K562 (cell line): ENCODE data around the gene SLC16A5. TPM values are rescaled to one million over a fixed set of nuclear protein-coding genes. Genes with fewer than 3 reads are reported as not detected.
A peak's percentile ranks its signal among the peaks of the same experiment; 100 is the strongest.

Experiments
- ATAC-seq: fragments of 200-7000 bp; cut with Tn5 transposase; 3 replicates; pipeline ENCODE4 v1.9.1; 2020; ENCODE audit warnings: moderate library complexity
- BruUV-seq: library from RNA; stranded (reverse); fragments of 400-500 nt; replicated peaks from 2 replicates; lab custom pipeline; 2021; lab: Mats Ljungman, UMichigan
- CTCF ChIA-PET: fragments of 300-600 bp; formaldehyde crosslinking; extraction: SDS; loops from one replicate; lab custom pipeline; 2021; ENCODE audit warnings: low intra/inter-chr PET ratio; lab: Yijun Ruan, JAX
- POLR2A ChIA-PET: fragments of 300-600, 350-650 bp; sonication (Branson Sonifier 250); formaldehyde crosslinking; extraction: SDS; loops from one replicate; lab custom pipeline; 2021; ENCODE audit warnings: antibody characterized with exemption, inconsistent platforms; lab: Yijun Ruan, JAX
- DNase-seq, 4 experiments: peaks; one replicate each; pipeline versions ENCODE4 v3.0.0 to v3.0.0-alpha.2; 2011 to 2018; ENCODE audit warnings: low spot score in 3 of 4, mixed read lengths in 3 of 4; ENCODE audit errors: extremely low read depth in 1 of 4
- FAIRE-seq: peaks from 2 replicates; lab custom pipeline; 2011; peaks lifted over from hg19 to GRCh38; lab: Jason Lieb, UNC
- H2AFZ ChIP-seq: 2 replicates; pipeline ENCODE4 v1.6.0; 2011; ENCODE audit warnings: low read depth, low read length, control low read depth, inconsistent platforms
- H3K27ac ChIP-seq: fragments of 200-600 bp; 3 replicates; pipeline ENCODE4 v1.8.0; 2011; ENCODE audit warnings: low read depth, mild to moderate bottlenecking, control low read depth, inconsistent platforms, low read length, moderate library complexity, mixed read lengths; ENCODE audit errors: extremely low read depth
- H3K27me3 ChIP-seq, 2 experiments: fragments of 300-600 bp in 1 of 2; 2 replicates in 1 of 2; 3 replicates in 1 of 2; pipeline versions ENCODE4 v1.6.0 to v1.8.0; 2011; ENCODE audit warnings: inconsistent platforms in 2 of 2, low read length in 2 of 2, mild to moderate bottlenecking in 1 of 2, mixed read lengths in 1 of 2, moderate library complexity in 1 of 2; ENCODE audit not compliant: control insufficient read depth in 2 of 2, insufficient read depth in 2 of 2
- H3K36me3 ChIP-seq: fragments of 300-600 bp; 3 replicates; pipeline ENCODE4 v1.8.0; 2011; ENCODE audit warnings: mild to moderate bottlenecking, low read length, inconsistent platforms; ENCODE audit not compliant: control insufficient read depth, insufficient read depth
- H3K4me1 ChIP-seq, 2 experiments: fragments of 200-600 bp in 1 of 2; replicated peaks in 1 of 2; 2 replicates in 1 of 2; 3 replicates in 1 of 2; pipeline versions ENCODE4 v1.5.1 to v1.8.0; 2011; ENCODE audit warnings: inconsistent platforms in 2 of 2, low read length in 2 of 2, mild to moderate bottlenecking in 1 of 2, mixed read lengths in 1 of 2, moderate library complexity in 1 of 2; ENCODE audit not compliant: control insufficient read depth in 2 of 2, insufficient read depth in 2 of 2
- H3K4me2 ChIP-seq: 2 replicates; pipeline ENCODE4 v1.6.1; 2011; ENCODE audit warnings: low read length, control low read depth, inconsistent platforms, mixed read lengths; ENCODE audit not compliant: insufficient read depth
- H3K4me3 ChIP-seq: fragments of 200-600 bp; sonication (generic), shearing (Covaris generic); 2 replicates; pipeline ENCODE4 v1.5.1; 2016; ENCODE audit warnings: control low read depth, inconsistent platforms
- H3K79me2 ChIP-seq: fragments of 200-600 bp; 3 replicates; pipeline ENCODE4 v1.8.0; 2011; ENCODE audit warnings: low read length, inconsistent platforms; ENCODE audit not compliant: control insufficient read depth, insufficient read depth
- H3K9ac ChIP-seq, 2 experiments: 2 replicates each; pipeline versions ENCODE4 v1.6.0 to v1.6.1; 2011; ENCODE audit warnings: low read depth in 2 of 2, low read length in 2 of 2, control low read depth in 1 of 2, inconsistent platforms in 1 of 2, mild to moderate bottlenecking in 1 of 2, mixed read lengths in 1 of 2; ENCODE audit not compliant: insufficient read depth in 1 of 2
- H3K9me1 ChIP-seq: one replicate; pipeline ENCODE4 v1.6.0; 2011; ENCODE audit warnings: inconsistent platforms, mild to moderate bottlenecking, low read length, moderate library complexity; ENCODE audit not compliant: control insufficient read depth, insufficient read depth
- H3K9me3 ChIP-seq: replicated peaks from 2 replicates; pipeline ENCODE4 v1.5.1; 2011; ENCODE audit warnings: low read depth, low read length, inconsistent platforms; ENCODE audit not compliant: control insufficient read depth, insufficient read depth
- H4K20me1 ChIP-seq: replicated peaks from 2 replicates; pipeline ENCODE4 v1.6.1; 2011; ENCODE audit warnings: low read length, inconsistent platforms, mixed read lengths; ENCODE audit not compliant: control insufficient read depth, insufficient read depth
- ARID1B ChIP-seq: fragments of 450-650 bp; IDR thresholded peaks from 2 replicates; pipeline ENCODE4 v1.6.1; 2016; ENCODE audit warnings: antibody characterized with exemption, mild to moderate bottlenecking, inconsistent platforms
- DPF2 ChIP-seq: fragments of 450-650 bp; IDR thresholded peaks from 2 replicates; pipeline ENCODE4 v1.6.1; 2016
- MAFF ChIP-seq: IDR thresholded peaks from 2 replicates; pipeline ENCODE4 v1.6.1; 2012; ENCODE audit warnings: low read length, improper control_type of control experiment
- MAFG ChIP-seq: fragments of 450-650 bp; conservative IDR thresholded peaks from 2 replicates; pipeline ENCODE4 v1.6.1; 2016; ENCODE audit warnings: missing genetic modification characterization, missing compliant biosample characterization
- MLX ChIP-seq, 2 experiments: fragments of 450-650 bp in 1 of 2; sonication (generic) in 1 of 2; formaldehyde crosslinking; conservative IDR thresholded peaks; 2 replicates each; pipeline versions ENCODE4 v1.4.0 to v1.8.1; 2020 to 2022; ENCODE audit warnings: mild to moderate bottlenecking in 1 of 2, missing genetic modification reagents in 1 of 2
- ZNF324 ChIP-seq: fragments of 250-450 bp; sonication (Bioruptor Pico); IDR thresholded peaks from 2 replicates; pipeline ENCODE4 v1.4.0; 2020; ENCODE audit warnings: mild to moderate bottlenecking
- ZNF551 ChIP-seq: fragments of 250-450 bp; sonication (Bioruptor Pico); IDR thresholded peaks from 2 replicates; pipeline ENCODE4 v1.5.0; 2021; ENCODE audit warnings: mild to moderate bottlenecking, moderate library complexity
- WGBS: fragments of 100-300 bp; shearing (Covaris generic); methylation state at CpG from one replicate; pipeline ENCODE4 v1.1.6; 2016; ENCODE audit warnings: low coverage, mixed read lengths; ENCODE audit not compliant: insufficient coverage; ENCODE audit errors: missing lambda C conversion rate; 5-methylcytosine and 5-hydroxymethylcytosine counted together
- in situ Hi-C: fragments of 300-500 bp; cut with MboI; formaldehyde crosslinking; loops from 4 replicates; pipeline ENCODE4 v1.15.0; 2018; ENCODE audit warnings: inconsistent platforms, mixed read lengths
- intact Hi-C: fragments of 100-400 bp; cut with micrococcal nuclease; formaldehyde crosslinking; loops from 2 replicates; pipeline ENCODE4 v1.14.2; 2022
- polyA plus RNA-seq, 8 experiments: library from polyadenylated mRNA; depleted of rRNA in 4 of 8; stranded (reverse) in 5 of 8; unstranded in 3 of 8; fragments of >200 nt; fragmentation: Nextera tagmentation in 2 of 8; fragmentation: Illumina TruSeq in 1 of 8; extraction: Ambion mirVana in 2 of 8; extraction: Trizol in 1 of 8; gene quantifications; 2 replicates each; pipeline versions ENCODE4 v1.2.1 to v1.2.3, GENCODE V29; 2011 to 2014; ENCODE audit warnings: inconsistent platforms in 1 of 8, missing spikeins in 1 of 8
- total RNA-seq, 7 experiments: library from RNA; depleted of rRNA in 6 of 7; stranded (reverse); fragments of >200 nt in 6 of 7; fragmentation: Illumina TruSeq in 2 of 7; extraction: Trizol in 2 of 7; gene quantifications; 2 replicates each; pipeline versions ENCODE4 v1.2.1 to v1.2.3, GENCODE V29; 2011 to 2021; ENCODE audit warnings: low replicate concordance in 1 of 7
- TF ChIP-seq, protein P1 (sequence below): sonication (generic); formaldehyde crosslinking; IDR thresholded peaks from 2 replicates; pipeline ENCODE4 v1.8.0; 2022; ENCODE audit warnings: mild to moderate bottlenecking, missing genetic modification reagents, borderline replicate concordance
- TF ChIP-seq, protein P2 (sequence below): fragments of 450-650 bp; IDR thresholded peaks from 2 replicates; pipeline ENCODE4 v1.6.1; 2018; ENCODE audit not compliant: partially characterized antibody
- TF ChIP-seq, protein P3 (sequence below): fragments of 450-650 bp; IDR thresholded peaks from 2 replicates; pipeline ENCODE4 v1.6.1; 2017; ENCODE audit warnings: antibody characterized with exemption, mild to moderate bottlenecking

SLC16A5 gene
- total and polyA plus RNA-seq, 9 of the 15 experiments (the other 6 are each of a cell fraction or from before 2014, with no cell fraction given) = 0.06 to 2.6 (median 0.91) TPM

DNA sequence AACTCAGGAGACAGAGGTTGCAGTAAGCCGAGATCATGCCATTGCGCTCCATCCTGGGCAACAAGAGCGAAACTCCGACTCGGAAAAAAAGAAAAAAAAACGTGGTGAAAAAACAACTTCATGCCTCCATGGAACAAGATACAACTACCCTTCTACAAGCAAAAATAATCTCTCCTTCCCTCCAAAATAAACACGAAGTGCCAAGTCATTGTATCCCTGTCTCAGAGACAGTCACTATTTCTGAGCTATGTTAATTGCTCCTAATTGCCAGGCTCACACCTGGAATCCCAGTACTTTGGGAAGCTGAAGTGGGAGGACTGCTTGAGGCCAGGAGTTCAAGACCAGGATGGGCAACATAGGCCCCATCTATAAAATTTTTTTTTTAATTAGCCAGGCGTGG lies 19.0 kb upstream of the SLC16A5 start:
- in situ Hi-C loops = no loop called here
- TF ChIP-seq MLX (CRISPR knock-in tag; conservative IDR thresholded peaks at IDR 0.05) = no peak
- TF ChIP-seq MAFF = peak; percentile 55
- TF ChIP-seq ARID1B = 0 out of 2 replicates have a peak, but pooled peaks have one; percentile 14
- TF ChIP-seq DPF2 = peak; percentile 45; the same call in 1 of the 2 replicates
- TF ChIP-seq, protein P1, sequence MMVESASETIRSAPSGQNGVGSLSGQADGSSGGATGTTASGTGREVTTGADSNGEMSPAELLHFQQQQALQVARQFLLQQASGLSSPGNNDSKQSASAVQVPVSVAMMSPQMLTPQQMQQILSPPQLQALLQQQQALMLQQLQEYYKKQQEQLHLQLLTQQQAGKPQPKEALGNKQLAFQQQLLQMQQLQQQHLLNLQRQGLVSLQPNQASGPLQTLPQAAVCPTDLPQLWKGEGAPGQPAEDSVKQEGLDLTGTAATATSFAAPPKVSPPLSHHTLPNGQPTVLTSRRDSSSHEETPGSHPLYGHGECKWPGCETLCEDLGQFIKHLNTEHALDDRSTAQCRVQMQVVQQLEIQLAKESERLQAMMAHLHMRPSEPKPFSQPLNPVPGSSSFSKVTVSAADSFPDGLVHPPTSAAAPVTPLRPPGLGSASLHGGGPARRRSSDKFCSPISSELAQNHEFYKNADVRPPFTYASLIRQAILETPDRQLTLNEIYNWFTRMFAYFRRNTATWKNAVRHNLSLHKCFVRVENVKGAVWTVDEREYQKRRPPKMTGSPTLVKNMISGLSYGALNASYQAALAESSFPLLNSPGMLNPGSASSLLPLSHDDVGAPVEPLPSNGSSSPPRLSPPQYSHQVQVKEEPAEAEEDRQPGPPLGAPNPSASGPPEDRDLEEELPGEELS = no peak
- TF ChIP-seq, protein P2, sequence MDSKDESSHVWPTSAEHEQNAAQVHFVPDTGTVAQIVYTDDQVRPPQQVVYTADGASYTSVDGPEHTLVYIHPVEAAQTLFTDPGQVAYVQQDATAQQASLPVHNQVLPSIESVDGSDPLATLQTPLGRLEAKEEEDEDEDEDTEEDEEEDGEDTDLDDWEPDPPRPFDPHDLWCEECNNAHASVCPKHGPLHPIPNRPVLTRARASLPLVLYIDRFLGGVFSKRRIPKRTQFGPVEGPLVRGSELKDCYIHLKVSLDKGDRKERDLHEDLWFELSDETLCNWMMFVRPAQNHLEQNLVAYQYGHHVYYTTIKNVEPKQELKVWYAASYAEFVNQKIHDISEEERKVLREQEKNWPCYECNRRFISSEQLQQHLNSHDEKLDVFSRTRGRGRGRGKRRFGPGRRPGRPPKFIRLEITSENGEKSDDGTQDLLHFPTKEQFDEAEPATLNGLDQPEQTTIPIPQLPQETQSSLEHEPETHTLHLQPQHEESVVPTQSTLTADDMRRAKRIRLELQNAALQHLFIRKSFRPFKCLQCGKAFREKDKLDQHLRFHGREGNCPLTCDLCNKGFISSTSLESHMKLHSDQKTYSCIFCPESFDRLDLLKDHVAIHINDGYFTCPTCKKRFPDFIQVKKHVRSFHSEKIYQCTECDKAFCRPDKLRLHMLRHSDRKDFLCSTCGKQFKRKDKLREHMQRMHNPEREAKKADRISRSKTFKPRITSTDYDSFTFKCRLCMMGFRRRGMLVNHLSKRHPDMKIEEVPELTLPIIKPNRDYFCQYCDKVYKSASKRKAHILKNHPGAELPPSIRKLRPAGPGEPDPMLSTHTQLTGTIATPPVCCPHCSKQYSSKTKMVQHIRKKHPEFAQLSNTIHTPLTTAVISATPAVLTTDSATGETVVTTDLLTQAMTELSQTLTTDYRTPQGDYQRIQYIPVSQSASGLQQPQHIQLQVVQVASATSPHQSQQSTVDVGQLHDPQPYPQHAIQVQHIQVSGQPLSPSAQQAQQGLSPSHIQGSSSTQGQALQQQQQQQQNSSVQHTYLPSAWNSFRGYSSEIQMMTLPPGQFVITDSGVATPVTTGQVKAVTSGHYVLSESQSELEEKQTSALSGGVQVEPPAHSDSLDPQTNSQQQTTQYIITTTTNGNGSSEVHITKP = peak; percentile 17
- peak; percentile 78 for TF ChIP-seq MAFG (tag)
- TF ChIP-seq, protein P3, sequence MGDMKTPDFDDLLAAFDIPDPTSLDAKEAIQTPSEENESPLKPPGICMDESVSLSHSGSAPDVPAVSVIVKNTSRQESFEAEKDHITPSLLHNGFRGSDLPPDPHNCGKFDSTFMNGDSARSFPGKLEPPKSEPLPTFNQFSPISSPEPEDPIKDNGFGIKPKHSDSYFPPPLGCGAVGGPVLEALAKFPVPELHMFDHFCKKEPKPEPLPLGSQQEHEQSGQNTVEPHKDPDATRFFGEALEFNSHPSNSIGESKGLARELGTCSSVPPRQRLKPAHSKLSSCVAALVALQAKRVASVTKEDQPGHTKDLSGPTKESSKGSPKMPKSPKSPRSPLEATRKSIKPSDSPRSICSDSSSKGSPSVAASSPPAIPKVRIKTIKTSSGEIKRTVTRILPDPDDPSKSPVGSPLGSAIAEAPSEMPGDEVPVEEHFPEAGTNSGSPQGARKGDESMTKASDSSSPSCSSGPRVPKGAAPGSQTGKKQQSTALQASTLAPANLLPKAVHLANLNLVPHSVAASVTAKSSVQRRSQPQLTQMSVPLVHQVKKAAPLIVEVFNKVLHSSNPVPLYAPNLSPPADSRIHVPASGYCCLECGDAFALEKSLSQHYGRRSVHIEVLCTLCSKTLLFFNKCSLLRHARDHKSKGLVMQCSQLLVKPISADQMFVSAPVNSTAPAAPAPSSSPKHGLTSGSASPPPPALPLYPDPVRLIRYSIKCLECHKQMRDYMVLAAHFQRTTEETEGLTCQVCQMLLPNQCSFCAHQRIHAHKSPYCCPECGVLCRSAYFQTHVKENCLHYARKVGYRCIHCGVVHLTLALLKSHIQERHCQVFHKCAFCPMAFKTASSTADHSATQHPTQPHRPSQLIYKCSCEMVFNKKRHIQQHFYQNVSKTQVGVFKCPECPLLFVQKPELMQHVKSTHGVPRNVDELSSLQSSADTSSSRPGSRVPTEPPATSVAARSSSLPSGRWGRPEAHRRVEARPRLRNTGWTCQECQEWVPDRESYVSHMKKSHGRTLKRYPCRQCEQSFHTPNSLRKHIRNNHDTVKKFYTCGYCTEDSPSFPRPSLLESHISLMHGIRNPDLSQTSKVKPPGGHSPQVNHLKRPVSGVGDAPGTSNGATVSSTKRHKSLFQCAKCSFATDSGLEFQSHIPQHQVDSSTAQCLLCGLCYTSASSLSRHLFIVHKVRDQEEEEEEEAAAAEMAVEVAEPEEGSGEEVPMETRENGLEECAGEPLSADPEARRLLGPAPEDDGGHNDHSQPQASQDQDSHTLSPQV = 0 out of 2 replicates have a peak, but pooled peaks have one; percentile 34
- TF ChIP-seq ZNF551 = no peak
- no peak for TF ChIP-seq ZNF324 (CRISPR knock-in tag)

More for the DNA sequence above, 19.0 kb upstream of the SLC16A5 start:
- no peak overlapping the region for H3K4me3 ChIP-seq
- no peak overlapping the region for H3K4me2 ChIP-seq
- no peaks in the 10 kb centered on the region for H3K9me3 ChIP-seq
- H2AFZ ChIP-seq = 0 out of 2 replicates have a peak overlapping the region, but pooled peaks have one; percentile 1
- WGBS = 74% methylated on average over 8 of the region's 8 CpGs
- no peaks in the 10 kb centered on the region for H3K79me2 ChIP-seq
- FAIRE-seq (no peak), ATAC-seq (no peak), DNase-seq (no peak)
- CTCF ChIA-PET = no interaction called here
- BruUV-seq = no TSS peak
- H3K27me3 ChIP-seq = no peaks in the 10 kb centered on the region
- POLR2A ChIA-PET = interaction anchor here (0.6 to 1.6 kb wide), 5 partner anchors 9 to 137 kb away, joined by 3 to 4 read pairs (median 3); partner anchors contain the start of gene NUP85
- peaks cover 20 to 21% of the 10 kb centered on the region in 2 experiments; a peak in 4 of 5 replicates for H3K4me1 ChIP-seq
- no peak overlapping the region; the same call in 2 of the 3 replicates for H3K27ac ChIP-seq
- intact Hi-C loops = no loop called here
- no peaks in the 10 kb centered on the region for H3K9me1 ChIP-seq
- no peak overlapping the region for H3K9ac ChIP-seq
- H3K36me3 ChIP-seq = peaks cover 16% of the 10 kb centered on the region; the same call in 2 of the 3 replicates
- 0 out of 2 replicates have a peak, but pooled peaks cover under 1% of the 10 kb centered on the region for H4K20me1 ChIP-seq
